ENCODE data around the gene MEIS2. TPM values are rescaled to one million over a fixed set of nuclear protein-coding genes. Genes with fewer than 3 reads are reported as not detected.

Gene MEIS2
- total RNA-seq, 1 donor from 2014 or later, result 76.9 TPM

- intact Hi-C loops (cut with DNase I), result no loop called here
- H3K27ac ChIP-seq, result no peak overlapping the region
- DNase-seq (ENCODE audit: extremely low spot score in 2 of 2), result no peak
- H3K27me3 ChIP-seq, result no peaks in the 10 kb centered on the region
- H3K4me3 ChIP-seq, result no peak overlapping the region
- H3K4me1 ChIP-seq, result peaks cover 6% of the 10 kb centered on the region
- H3K9me3 ChIP-seq, result no peaks in the 10 kb centered on the region
- H3K36me3 ChIP-seq, result no peaks in the 10 kb centered on the region
- TF ChIP-seq POLR2AphosphoS5 (IDR thresholded peaks at IDR 0.05; ENCODE audit: insufficient read depth in 1 of 2, low read depth in 1 of 2) (no peak), POLR2A (IDR thresholded peaks at IDR 0.05) (no peak), CTCF (IDR thresholded peaks at IDR 0.05) (no peak)
These were observed 59.3 kb downstream of the MEIS2 start for GRCh38 chr15:37041042-37041441.

GRCh38 chr15:37040072-37040742 lies 60.1 kb downstream of the MEIS2 start:
- Histone ChIP-seq H3K36me3 (no peaks in the 10 kb centered on the region), H3K4me3 (no peak overlapping the region), H3K9me3 (no peaks in the 10 kb centered on the region), H3K27me3 (no peaks in the 10 kb centered on the region), H3K27ac (no peak overlapping the region), H3K4me1 (peaks cover 6% of the 10 kb centered on the region)
- intact Hi-C loops (cut with DNase I), result no loop called here
- no peak for DNase-seq (ENCODE audit: extremely low spot score in 2 of 2)
- TF ChIP-seq POLR2A (IDR thresholded peaks at IDR 0.05) (no peak), POLR2AphosphoS5 (IDR thresholded peaks at IDR 0.05; ENCODE audit: insufficient read depth in 1 of 2, low read depth in 1 of 2) (no peak), CTCF (IDR thresholded peaks at IDR 0.05) (no peak)

- Histone ChIP-seq H3K27ac (no peak overlapping the region), H3K4me3 (no peak overlapping the region), H3K9me3 (no peaks in the 10 kb centered on the region), H3K4me1 (peaks cover 6% of the 10 kb centered on the region), H3K27me3 (no peaks in the 10 kb centered on the region), H3K36me3 (no peaks in the 10 kb centered on the region)
- intact Hi-C loops (cut with DNase I), result no loop called here
- no peak for DNase-seq (ENCODE audit: extremely low spot score in 2 of 2)
- TF ChIP-seq CTCF (IDR thresholded peaks at IDR 0.05), result no peak
- no peak for TF ChIP-seq POLR2AphosphoS5 (IDR thresholded peaks at IDR 0.05; ENCODE audit: insufficient read depth in 1 of 2, low read depth in 1 of 2)
- no peak for TF ChIP-seq POLR2A (IDR thresholded peaks at IDR 0.05)
These were observed 61.6 kb downstream of the MEIS2 start for GRCh38 chr15:37038716-37039106.

GRCh38 chr15:37037850-37038715 lies 62.3 kb downstream of the MEIS2 start:
- Histone ChIP-seq H3K4me3 (no peak overlapping the region), H3K9me3 (no peaks in the 10 kb centered on the region), H3K36me3 (no peaks in the 10 kb centered on the region), H3K4me1 (peaks cover 6% of the 10 kb centered on the region), H3K27me3 (no peaks in the 10 kb centered on the region), H3K27ac (no peak overlapping the region)
- TF ChIP-seq POLR2AphosphoS5 (IDR thresholded peaks at IDR 0.05; ENCODE audit: insufficient read depth in 1 of 2, low read depth in 1 of 2), result no peak
- no peak for TF ChIP-seq CTCF (IDR thresholded peaks at IDR 0.05)
- intact Hi-C loops (cut with DNase I), result no loop called here
- DNase-seq (ENCODE audit: extremely low spot score in 2 of 2), result no peak

All from vagina (tissue), 2 donors.